ENCODE results near the gene MEF2D.

Gene MEF2D

DNA sequence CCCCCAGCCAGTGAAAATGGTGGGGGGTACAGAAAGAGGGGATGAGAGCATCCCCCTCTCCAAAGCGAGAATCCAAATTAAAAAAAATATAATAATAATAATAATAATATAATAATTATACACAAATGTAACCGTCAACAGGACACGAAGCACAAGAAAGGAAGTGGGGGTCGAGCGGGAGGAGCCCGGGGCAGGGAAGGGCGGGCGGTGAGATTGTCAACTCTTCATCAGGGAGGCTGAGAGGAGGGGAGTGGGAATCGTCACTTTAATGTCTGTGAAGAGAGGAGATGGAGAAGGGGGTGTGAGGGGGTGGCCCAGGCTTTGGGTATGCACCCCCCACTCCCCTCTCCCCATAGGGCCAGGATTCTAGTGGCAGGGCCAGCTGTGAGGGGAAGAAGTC is 33.2 kb downstream of the MEF2D start:
- DNase-seq = no peak

DNA sequence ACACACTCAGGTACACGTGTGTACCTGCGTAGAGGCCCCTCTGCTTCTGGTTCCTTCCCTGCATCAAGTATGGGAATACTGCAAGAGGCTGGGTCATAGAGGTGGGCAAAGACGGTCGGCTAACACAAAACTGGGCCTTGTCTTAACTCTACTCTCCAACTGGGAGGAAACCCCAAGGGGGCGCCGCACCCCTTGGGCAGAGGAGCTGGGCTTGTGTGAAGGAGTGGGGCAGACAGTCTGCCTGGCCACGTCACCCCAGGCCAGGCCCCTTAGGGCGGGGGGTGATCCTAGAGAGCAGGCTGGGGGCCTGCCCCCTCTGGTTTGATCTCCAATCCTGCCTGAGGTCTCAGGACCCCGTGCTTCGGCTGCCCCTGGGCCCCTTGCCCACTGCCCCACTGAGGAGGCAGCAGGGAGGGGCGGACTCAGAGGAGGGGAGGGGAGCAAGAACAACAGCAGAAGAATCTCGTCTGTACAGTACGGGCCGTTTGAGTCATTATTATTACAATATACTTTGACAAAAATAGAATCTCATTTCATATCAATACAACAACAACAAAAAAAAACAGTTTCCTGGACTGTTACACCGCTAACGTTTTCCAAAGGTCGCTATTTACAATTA is 34.7 kb downstream of the MEF2D start:
- DNase-seq = no peak

DNA sequence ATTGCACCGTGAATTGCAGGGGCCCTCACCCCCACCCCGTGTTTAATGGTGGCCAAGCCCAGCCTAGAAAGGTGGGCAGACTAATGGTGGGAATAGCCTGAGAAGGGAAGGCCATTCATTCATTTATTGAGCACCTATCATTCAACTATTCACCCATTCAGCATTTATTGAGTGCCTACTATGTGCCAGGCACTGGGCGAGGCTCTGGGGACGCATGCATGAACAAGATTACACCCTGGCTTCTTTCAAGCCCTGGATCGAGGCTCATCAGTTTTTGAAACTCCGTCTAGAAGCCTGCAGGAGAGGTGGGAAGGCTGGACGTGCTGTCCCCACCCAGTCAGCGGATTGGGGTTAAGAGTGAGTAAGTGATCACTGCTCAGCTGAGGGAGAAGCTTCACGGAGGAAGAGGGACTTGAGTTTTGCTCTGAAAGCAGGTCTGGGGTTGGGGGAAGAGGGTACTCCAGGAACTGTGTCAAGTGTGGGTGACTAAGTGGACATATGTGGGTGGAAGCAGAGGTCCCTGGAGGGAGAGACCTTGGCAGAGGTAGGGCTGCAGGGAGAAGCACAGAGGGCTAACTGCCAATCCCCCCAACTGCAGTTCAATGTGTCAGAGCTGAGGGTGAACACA is 35.6 kb downstream of the MEF2D start:
- no peak for DNase-seq

DNA sequence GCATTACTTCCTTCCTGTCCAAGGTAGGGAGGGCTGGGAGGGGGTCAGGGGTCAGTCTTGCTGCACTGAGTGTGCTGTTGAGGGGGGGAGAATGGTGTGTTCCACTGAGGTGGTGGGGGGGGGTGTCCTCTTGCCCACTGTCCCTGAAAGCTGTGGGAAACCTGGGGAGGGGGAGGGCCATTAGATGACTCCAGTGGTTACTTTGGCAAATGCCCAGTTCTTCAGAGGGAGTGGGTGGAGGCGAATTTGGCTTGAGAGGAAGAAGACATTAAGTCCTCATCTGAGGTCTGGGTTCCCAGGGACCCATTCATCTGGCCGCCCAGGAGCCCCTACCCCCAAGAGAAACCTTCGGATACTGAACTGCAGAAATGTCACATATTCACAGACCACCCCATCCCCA is 36.2 kb downstream of the MEF2D start:
- DNase-seq = no peak

DNA sequence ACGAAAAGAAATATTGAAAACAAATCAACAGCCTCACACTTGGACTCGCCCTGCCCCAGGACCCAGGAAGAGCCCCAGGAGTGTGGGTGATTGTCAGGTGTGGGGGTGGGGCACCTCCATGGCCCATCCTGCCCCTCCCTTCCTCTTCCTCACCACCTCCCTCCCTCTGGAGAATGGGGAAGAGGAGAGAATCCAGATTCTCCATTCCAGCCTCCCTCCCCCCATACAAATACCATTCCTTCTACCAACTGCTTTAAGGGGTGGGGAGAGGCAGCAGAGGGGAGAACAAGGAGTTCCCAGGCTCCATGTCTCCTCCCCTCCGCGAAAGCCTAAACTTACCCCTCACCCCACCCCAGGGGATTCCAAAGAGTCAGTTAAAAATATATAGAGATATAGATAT is 36.7 kb downstream of the MEF2D start:
- no peak for DNase-seq

DNA sequence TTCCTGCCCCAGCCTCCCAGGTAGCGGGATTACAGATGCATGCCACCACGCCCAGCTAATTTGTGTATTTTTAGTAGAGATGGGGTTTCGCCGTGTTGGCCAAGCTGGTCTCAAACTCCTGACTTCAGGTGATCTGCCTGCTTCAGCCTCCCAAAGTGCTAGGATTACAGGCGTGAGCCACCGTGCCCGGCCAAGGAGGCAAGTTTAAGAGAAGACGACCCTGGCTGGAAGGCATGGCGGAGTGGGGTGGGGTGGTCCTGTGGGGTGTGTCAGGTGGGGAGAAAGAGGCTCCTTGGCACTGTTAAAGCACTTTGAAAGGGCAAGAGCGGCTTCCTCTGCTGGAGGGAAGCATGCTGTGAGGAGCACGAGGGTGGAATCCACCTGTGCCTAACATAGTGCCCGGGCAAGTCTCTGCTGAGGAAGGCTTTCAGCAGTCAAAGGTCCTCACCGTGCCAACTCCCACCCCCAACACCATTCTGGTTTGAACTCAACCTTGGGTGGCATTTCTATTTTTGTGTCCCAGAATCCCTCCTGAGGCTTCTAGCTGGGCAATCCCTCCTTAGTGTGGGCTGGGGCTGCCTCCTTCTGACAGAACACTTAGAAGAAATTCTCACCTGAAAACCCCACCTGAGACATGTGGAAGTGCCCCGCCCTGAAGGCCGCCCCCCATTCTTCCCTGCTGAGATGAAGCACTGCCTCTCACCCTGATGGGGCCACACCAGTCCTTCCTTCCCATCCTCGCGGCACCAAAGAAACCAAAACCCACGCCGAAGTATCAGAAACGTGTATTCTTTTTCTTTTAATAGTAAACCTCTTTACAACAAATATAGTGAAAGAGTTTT is 37.4 kb downstream of the MEF2D start:
- no peak for DNase-seq

DNA sequence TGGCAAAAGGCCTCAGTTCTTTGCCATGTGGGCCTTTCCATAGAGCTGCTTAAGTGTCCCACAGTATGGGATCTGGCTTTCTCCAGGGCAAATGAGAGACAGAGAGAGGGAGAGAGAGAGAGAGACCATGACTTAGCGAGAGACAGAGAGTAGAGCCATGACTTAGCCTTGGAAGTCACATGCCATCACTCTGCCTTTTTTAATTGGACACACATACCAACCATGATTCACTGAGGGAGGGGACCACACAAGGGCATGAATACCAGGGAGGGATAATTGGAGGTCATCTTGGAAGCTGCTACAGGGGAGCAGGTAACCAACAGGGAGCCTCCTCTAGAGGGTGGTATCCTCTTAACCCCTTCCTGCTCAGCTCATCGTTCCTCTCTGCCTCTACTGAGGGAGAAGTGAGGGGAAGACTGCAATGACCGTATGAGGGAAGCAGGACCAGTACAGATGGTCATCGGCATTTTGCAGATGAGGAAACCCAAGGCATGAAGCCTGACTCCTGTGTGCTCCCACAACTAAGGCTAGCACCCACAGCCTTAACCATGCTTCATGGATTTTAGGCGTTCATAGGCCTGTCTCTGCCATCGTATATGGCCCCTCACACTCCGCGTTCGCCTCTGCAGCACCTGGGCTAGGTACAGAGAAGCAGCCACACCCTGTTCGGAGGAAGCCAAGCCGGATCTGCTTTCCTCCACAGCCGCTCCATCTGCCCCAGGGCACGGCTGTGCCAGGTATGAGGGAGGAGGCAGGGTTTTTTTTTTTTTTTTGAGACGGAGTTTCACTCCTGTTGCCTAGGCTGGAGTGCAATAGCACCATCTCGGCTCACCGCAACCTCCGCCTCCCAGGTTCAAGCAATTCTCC is 38.6 kb downstream of the MEF2D start:
- no peak for DNase-seq

DNA sequence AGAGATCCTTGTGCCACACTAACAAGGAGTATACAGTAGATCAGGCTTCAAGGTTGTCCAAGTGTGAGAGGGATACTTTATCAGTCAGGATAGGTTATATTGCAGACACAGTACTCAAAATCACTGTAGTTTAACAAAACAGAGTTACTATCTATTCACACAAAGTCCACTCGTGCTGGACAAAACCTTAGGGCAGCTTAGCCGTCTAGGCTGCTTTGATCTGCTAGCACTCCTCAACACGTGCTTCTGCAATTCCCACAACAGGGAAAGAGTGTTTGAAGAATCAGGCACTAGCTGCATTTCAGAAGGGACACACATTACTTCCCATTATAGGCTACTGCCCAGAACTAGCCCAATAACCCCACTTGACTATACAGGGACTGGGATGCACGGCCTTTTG is 39.5 kb downstream of the MEF2D start:
- no peak for DNase-seq

DNA sequence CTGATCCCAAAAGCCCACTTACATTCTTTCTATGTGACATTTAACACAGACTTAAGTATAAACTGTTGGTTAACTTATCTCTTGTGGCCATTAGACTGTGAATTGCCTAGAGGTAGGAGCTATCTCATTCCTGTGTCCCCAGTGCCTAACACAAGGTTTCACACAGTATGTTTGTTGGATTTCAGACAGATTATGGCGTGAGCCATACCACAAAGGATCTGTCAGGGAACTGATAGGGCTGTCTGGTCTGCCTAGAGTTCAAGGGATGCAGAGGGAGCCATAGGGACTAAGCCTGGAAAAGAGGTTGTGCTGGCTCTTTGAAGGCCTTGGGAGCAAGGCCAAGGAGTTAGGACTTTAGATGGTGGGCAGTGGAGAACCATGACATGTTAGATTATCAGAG is 40.0 kb downstream of the MEF2D start:
- DNase-seq = no peak

DNA sequence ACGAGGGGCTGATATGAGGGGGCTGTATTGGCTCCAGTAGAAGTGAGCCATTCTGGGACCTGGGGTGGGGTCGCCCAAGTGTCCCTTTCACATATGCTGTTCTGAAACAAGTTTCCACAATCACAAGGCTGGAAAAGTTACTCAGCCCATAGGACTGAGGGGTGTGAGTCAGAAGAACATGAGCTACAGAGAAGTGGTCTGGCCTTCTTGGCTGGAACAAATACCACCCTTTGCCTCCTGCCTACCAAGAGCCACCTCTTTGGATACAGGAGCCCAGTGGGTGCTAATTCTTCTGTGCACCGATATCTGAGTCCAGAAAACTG is 42.4 kb downstream of the MEF2D start:
- DNase-seq = no peak

DNA sequence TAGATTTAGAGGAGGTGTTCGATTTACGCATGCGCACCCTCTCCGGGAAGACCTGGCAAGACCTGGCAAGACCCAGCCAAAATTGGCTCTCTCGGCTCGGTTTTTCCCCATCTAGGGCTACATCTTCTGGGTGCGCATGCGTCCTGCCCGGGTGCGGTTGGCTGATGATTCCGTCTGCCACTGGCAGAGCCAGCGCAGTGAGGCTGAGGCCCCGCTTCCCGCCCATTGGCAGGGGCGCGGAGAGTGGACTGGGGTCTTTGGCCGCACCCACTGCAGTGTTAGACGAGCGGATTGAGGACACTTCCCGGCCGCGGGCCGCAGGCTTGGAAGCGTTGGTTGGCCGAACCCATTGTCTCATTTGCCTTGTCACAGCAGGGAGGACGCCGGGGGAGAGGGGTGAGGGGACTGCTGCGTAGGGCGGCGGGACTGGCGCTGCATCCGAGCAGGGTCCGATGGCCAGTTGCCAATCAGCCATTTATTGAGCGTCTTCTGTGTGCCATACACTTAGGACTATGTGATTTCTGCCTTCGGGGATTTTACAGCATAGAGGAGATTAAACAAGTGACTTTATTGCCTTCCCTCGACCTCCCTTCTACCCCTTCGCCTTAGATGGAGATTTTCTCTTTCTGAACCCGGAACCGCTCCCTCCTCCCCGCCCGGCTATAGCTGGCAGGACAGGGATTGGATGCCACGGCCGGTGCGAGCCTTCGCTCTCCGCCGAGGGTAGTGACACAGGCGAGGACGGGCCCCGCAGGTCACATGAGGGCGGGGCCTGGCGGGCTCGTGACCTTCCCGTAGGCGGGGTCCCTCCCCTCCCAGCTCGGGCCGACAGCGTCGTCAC is 43.7 kb downstream of the MEF2D start:
- peak; percentile 98 for DNase-seq

DNA sequence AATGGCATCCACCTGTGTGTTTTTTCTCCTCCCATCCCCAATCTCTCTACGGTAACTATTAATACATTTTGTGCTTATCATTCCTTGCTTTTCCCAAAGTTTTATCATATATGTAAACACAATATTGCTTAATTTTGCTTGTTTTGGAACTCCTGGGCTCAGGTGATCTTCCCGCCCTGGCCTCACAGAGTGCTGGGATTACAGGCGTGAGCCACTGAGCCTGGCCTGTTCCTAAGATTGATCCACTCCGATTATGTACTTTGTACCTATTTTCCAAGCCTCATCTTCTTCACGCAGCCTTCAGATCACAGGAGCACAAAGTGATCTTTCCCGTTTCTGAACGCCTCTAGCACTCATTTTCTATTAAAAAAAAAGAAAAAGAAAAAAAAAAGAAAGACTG is 45.2 kb downstream of the MEF2D start:
- no peak for DNase-seq

DNA sequence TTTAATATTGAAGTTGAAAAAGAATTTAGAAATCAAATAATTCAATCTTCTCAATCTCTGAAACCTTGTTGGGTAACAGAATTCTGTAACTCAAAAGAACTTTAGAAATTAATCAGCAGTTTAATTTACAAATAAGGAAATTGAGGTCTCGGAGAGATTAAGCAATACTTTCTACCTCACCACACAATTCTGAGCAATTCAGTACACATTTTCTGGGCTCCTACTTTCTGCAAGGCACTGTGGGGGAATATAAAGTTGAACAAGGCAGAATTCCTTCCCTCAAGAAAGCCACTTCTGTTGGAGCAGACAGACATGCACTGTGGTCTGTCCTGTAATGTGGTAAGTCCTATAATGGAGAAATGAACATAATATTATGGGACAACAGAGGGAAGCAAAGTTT is 47.7 kb downstream of the MEF2D start:
- no peak for DNase-seq

DNA sequence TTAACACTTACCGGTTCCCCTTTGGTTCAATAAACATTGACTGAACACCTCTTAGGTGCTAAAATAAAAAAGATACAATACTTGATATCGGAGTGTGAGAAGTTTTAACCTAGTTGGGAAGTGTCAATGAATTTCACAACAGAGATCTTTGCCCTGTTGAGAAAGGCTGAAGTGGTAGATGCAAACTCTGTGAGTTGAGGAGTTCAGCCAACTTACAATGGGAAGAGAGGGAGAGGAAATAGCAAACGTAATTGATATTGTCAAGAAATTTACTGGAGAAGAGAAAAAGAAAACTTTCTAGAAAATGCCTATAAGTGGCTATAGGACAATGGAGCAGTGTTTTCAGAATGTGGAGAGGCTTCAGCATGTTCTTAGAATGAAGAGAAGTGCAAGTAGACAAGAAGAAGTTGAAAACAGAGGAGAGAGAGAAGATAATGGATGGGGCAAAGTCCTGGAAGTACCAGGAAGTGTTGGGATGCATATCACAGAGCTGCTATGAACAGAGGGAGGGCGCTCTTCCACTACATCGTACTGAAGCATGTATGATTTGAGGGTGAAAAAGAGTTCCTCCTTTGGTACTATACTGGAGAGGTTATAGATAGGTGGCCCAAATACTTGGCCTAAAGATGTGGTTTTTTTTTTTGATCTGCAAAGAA is 48.9 kb downstream of the MEF2D start:
- DNase-seq = no peak

DNA sequence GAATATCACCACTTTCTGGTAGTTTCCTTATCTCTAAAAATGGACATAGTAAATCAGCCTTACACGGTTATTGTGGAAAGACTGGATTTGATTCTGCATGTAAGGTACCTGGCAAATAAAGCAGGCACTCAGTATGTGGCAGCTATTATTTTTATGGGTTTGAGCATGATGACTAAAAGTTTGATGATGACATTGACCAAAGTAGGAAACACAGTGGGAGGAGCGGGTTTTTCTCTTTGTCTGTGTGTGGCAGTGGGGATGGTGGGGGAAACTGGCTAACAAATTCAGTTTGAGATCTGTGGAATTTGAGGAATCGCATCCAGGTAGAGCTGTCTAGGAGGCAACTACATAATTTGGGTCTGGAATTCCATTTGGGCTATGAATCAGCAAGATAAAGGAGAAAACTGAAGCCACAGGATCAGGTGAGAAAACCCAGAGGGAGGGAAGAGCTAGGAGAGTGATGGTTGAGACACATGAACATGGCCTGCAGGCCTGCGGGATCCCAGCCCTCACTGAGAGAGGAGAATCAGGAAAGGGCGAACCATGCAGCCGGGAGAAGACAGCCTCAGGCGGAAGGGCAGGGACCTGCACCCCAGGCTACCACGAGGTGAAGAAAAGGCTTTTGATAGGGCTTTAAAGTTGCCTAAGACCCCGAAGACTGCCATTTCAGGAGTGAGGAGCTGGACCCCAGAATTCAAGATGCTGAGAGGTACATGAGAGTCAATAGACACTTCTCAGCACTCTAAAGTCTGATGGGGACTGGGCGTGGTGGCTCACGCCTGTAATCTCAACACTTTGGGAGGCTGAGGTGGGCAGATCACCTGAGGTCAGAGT is 52.2 kb downstream of the MEF2D start:
- DNase-seq = no peak

DNA sequence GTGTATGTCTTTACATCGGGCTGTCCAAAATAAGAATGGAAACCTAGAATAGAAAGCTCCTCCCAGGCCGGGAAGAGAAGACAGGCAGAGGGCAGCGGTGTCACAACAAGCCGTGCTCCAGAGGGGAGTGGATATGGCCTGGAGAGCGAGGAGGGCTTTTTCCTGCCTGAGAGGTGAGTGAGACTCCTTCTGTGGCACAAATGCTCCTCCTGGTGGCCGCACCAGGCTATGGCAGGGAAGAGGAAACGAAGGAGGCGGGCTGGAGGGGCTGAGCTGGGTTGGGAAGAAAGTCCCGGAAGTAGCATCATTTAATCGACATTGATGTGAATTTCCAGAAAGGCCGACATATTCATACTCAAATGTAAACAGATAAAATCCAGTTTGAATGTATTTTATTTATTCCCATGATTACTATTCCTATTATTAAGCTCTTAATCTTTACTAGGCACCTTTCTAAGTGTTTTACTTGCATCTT is 54.7 kb downstream of the MEF2D start:
- peak; percentile 69 for DNase-seq

DNA sequence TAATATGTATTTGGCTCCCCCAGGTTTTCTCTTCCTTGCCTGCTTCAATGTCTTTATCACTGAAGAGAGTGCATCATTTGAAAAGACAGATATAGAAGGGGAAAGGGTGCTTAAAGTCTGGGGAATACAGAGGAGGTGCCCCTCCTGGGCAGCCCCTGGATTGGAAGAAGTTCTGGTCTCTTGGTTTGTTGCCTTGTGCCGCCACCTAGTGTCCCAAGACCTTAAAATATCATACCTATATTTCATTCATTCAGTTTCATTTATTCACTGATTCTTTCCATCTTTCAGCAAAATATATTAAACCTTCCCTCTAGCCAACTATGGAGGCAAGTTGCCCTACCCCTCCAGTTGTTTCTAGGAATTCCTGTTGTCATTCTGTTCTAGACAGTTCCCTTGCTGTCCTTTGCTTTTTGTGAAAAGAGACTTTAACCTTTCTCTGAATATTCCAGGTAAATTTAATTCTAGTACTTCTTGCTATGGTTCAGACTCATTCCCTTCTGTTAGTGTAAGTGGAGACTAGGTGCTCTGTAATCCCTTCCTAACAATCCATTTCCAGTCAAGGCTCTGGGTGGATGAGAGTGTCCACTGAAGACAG is 56.1 kb downstream of the MEF2D start:
- DNase-seq = no peak

DNA sequence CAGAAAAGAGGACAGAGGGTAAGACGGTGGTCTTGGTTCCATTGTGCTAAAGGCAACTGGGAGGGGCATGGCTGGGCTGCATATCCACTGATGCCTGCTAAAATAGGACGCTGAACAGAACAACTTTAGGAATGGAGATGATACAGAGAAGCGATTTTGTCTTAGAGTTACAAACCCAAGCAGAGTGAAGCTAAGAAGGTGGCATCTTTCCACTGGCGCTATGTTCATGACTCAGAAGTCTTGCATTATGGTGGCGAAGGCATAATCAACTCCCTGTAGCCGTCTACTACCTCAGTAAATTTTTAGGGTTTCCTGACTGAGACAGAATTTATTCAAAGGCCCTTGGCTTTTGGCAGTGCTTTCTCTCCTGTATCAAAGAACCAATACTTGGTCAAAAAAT is 57.3 kb downstream of the MEF2D start:
- DNase-seq = no peak

DNA sequence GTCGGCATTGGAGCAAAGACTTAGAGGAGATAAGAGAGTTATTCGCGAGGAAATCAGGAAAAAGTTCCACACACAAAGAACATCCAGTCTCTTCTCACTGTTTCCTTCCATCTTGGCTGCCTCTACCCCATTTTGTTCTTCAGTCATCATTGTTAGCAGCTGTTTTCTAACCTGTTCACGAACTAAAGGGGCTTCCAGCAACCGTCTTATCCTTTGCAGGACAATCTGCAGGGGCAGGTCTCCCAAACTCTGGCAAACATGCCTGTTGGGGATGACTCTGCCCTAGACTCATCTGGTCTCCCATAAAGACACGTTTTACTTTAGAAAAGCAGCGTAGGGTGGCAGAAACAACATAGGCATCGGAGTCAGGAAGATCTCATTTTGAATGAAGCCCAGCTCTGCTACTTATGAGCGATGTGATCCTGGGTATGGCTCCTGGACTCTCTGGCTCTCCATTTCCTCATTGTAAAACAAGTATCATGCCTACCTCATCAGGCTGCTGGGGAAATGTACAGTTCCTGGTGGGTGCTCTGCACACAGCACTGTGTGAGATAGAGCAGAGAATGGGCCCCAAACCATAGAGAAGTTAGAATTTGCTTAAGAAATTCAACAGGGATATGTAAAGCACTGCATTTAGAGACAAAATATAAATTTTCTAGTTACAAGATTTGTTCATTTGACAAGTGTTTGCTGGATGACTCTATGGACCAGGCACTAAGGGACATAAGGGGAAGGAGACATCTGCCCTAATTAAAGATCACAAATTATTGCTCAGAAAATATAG is 59.7 kb downstream of the MEF2D start:
- DNase-seq = no peak

DNA sequence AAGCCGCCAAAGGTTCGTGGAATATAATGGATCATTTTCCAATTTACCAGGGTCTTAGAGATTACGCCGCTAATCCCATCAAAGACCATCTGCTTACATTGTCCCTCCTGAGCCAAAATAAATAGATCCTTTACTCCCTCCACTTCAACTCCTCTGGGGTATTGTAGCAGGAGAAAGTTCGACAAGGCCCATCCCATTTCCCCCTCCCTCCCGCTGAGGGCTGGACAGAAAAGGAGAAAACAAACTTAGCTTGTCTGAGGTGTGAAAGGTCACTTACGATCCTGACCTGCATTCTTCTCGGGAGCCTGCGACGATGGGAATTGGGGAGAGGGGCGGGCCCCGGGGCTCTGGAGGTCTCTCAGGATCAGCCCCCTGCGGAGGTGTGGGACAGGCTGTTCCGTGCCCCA is 60.8 kb downstream of the MEF2D start:
- no peak for DNase-seq

All from NCI-H187 treated with DMSO at 0.1 percent for 48 hours (cell line).